Fibroblast of skin of right quadriceps (primary cell): ENCODE measurements around the gene SHCBP1L.

Experiments
- DNase-seq: peaks from one replicate; pipeline ENCODE4 v3.0.0-alpha.2; 2013

The SHCBP1L gene

GRCh38 chr1:182888736-182889531, 64.0 kb downstream of the SHCBP1L start:
- peak; percentile 15 for DNase-seq

GRCh38 chr1:182886985-182887384, 66.0 kb downstream of the SHCBP1L start:
- no peak for DNase-seq

- no peak for DNase-seq
Measured at GRCh38 chr1:182885591-182885990, 67.4 kb downstream of the SHCBP1L start.

GRCh38 chr1:182884872-182885271, 68.1 kb downstream of the SHCBP1L start:
- DNase-seq = no peak

- no peak for DNase-seq
Measured at GRCh38 chr1:182877842-182878241, 75.1 kb downstream of the SHCBP1L start.

GRCh38 chr1:182877331-182877730, 75.6 kb downstream of the SHCBP1L start:
- DNase-seq = no peak

- DNase-seq = no peak
Measured at GRCh38 chr1:182875889-182876288, 77.1 kb downstream of the SHCBP1L start.

- no peak for DNase-seq
Measured at GRCh38 chr1:182872881-182873280, 80.1 kb downstream of the SHCBP1L start.

- no peak for DNase-seq
Measured at GRCh38 chr1:182869241-182869666, 83.7 kb downstream of the SHCBP1L start.

- no peak for DNase-seq
Measured at GRCh38 chr1:182867861-182868260, 85.1 kb downstream of the SHCBP1L start.

- no peak for DNase-seq
Measured at GRCh38 chr1:182863940-182864339, 89.0 kb downstream of the SHCBP1L start.

- no peak for DNase-seq
Measured at GRCh38 chr1:182862827-182863226, 90.1 kb downstream of the SHCBP1L start.

GRCh38 chr1:182861994-182862393, 91.0 kb downstream of the SHCBP1L start:
- peak; percentile 10 for DNase-seq

- no peak for DNase-seq
Measured at GRCh38 chr1:182860658-182861057, 92.3 kb downstream of the SHCBP1L start.

- no peak for DNase-seq
Measured at GRCh38 chr1:182857212-182857611, 95.8 kb downstream of the SHCBP1L start.

- DNase-seq = peak; percentile 31
Measured at GRCh38 chr1:182855911-182856310, 97.1 kb downstream of the SHCBP1L start.

GRCh38 chr1:182851825-182852224, 101.1 kb downstream of the SHCBP1L start:
- DNase-seq = no peak

GRCh38 chr1:182850319-182850718, 102.6 kb downstream of the SHCBP1L start:
- no peak for DNase-seq
